ENCODE measurements around the gene ENPP6.
"Not testable (repeated sequence)": the region's sequence is repeated elsewhere in the genome, so short reads cannot be mapped to it uniquely, and the experiment has no call there.

Gene ENPP6

DNA sequence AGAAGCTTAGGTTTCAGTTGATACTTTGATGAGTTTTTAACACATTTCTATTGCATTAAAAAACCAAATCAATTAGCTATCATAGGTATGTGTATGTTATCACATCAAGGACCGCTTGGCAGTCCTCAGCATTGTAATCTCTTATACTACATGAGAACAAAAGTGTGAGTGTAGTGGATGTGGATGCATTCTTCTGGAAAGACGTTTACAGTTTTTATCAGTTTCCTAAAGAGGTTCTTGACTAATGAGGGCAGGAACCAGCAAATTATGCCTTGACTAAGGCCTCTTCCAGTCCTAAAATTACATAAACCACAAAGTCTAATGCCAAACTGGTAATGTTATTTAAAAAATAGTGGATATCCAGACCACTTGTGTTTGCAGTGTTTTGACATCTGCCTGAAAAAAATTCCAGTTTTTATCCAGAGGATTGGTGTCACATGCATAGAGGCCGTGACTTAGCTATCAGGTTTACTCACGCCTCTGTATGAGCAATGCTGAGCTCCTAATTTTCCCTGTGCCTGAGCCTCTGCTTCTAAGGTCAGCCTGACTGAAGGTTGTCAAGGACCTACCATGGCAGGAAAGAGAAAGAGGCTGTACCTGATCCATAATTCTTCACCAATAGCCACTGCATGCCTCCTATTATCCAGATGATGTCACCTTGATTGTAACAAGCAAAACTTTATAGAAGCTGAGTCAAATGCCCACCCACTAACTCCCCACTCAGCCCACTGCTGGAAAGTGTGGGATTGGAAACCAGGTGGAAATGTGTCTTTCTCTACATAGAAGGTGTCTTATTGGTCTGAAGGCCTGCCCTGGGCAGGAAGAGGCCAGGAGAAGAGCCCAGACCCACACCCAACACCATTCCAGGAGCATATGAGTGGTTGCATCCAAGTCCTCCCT lies 68.7 kb downstream of the ENPP6 start:
- DNase-seq, result no peak

DNA sequence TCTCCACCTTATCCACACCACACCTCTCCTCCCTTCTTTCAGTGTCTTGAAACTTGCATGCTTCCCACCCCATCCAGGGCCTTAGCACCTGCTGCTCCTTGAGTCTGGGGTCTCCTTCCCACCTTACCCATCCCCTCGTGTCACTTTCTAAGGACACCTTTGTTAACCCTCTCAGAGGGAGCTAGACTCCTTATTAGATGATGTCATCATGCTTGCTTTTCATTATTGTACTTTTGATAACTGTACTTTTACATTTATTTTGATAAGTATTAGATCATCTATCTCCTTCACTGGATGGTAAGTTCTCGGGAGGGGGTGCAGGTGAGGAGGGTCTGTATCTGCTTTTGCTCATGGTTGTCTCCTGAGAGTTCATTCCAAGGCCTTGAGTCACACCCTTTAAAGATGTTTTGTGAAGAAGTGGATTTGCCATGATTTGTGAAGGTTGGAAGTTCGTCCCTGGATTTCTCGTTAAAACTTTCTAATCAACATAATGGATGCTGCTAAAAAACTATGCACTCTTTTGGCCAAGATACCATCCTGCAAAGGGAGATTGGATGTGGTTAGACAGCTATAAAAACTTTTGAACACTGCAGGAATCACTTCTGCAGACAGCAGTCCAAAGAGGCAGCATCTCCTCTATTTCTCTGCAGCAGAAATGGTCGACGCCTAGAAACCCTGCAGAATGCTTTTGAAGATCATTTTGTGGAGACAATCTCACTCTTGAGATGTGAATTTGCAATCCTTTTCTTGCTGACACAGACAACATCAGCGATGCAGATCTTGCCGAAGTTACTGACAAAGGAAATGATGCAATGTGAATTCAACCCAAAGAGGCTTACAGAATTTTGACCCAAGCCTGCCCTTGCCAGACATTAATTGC lies 69.6 kb downstream of the ENPP6 start:
- no peak for DNase-seq

DNA sequence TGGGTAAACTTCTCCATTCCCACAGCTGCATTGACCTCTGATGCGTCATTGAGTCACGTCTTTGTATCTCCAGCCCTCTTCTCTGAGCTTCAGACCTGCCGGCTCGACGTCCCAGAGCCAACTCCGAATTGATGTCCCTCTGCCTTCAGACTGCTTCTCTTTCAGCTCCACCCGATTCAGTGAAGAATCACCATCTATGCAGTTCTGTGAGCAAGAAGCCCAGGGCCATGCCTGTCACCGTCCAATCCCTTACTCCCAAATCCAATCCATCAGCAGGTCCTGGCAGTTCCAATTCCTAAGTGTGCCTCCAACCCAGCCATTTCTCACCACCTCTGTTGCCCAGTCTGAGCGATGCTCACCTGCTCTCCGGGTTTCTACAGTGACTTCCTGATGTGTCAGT lies 70.7 kb downstream of the ENPP6 start:
- no peak for DNase-seq

DNA sequence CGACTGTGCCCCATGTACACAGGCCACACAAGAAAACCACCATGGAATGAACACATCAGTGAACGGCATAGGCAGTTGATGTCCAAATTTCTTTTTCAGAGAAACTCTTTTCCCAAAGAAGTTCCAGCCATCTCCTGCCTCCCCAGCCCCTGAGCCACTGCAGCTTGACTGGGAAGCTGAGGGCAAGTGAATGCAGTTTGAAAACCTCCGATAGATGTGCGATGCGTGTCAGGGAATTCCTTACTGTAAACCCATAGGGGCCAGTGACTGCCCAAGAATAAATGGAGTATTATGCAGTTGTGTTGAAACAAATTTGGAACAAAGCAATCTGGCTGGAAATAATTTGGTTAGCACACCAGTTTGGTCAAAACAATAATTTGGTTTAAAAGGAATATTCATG lies 72.1 kb downstream of the ENPP6 start:
- DNase-seq, result no peak

DNA sequence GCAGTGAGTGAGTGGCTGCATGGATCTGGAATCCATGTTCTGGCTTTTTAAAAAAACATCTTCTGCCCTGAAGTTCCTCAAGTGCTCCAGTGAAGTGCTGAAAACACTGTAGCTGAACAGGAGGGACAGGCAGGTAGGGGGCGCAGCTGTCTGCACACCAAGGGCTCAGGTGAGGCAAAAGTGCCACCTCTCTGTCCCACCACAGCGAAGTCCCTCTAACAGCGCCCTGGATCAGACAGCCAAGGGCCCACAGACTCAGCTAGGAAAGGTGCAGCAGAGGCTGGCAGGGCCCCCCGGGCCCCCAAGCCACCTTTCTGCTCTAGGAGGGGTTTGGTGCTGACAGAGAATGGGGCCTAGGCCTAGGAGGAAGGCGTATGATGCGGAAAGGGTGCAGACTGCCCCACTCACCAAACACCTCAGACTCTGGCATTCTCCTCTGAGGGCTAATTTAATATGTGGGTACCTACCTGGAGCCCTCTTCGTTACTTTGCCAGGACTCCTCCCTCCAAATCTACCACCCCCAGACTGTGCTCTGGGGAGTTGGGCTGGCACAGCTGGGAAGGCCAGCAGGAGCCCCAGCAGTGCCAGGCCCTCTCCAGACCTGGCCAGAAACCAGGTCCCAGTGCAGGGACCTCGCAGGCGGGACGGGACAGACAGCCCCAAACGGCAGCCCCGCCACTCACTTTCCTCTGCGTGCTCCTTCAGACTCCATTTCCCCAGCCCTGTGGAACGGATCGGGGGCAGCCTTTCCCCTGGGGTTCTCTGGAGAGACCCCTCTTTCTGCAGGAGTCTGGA lies 73.7 kb downstream of the ENPP6 start:
- DNase-seq, result no peak

DNA sequence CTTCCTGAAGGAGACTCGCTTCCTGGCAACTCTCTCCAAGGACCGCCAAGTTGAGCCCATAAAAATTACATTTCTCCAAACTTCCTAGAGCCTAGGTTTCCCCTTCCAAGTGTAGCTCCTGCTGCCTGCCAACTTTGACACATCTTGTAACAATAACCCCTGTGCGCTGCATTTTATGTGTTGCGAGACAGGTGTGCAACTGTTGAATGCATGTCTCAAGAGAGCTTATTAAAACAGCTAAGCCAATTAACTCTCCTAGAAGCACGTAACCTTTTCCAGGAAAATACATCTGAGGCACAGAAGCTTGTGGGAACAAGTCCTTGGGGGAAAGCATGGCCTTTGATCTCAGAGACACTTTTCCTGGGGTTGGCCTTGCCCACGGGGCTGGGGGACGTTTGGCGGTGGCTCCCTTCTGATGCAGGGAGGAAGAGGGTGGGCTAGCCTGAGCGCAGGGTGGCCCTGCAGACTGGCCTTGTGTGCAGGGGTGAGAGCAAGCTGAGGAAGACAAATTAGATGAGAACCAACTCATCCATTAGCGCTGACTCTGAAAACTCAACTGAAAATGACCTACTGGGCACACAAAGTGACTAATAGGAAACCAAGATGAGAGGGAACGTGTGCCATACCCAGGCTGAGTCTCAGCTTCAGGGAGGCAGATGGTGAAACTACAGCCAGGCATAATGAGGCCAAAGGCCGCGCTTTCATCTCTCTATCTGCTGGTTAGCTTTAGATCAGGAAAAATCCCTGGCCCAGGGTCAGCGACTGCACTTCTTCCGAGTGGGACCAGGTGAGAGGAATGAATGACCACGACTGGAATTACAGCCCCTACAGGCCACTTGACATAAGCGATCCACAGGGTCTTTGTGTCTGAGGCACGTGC lies 75.3 kb downstream of the ENPP6 start:
- no peak for DNase-seq

DNA sequence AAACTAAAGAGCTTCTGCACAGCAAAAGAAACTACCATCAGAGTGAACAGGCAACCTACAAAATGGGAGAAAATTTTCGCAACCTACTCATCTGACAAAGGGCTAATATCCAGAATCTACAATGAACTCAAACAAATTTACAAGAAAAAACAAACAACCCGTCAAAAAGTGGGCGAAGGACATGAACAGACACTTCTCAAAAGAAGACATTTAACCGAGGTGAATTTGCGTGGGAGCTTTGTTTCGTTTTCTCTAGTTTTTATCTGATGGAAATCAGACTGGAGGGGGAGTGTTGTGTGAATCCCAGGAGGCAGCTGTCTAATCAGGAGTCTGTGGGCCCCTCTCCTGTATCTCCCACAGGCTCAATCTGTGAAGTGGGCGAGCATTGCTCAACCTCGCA lies 76.8 kb downstream of the ENPP6 start:
- not testable (repeated sequence) for DNase-seq

DNA sequence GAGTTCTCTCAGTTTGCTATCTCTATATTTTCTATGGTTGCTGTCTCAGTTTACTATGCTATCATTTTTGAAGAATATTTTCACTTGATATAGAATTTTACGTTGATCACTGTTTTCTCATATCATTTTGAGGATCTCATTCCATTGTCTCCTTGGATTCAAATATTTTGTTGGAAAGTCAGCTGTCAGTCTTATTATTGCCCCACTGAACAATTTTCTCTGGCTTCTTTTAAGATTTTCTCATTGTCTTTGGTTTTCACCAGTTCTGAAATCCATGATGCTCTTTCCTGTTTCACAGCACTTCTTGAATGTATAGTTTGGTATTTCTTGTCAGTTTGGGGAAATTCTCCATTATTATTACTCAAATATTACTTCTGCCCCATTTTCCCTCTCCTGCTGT lies 81.1 kb downstream of the ENPP6 start:
- no peak for DNase-seq

DNA sequence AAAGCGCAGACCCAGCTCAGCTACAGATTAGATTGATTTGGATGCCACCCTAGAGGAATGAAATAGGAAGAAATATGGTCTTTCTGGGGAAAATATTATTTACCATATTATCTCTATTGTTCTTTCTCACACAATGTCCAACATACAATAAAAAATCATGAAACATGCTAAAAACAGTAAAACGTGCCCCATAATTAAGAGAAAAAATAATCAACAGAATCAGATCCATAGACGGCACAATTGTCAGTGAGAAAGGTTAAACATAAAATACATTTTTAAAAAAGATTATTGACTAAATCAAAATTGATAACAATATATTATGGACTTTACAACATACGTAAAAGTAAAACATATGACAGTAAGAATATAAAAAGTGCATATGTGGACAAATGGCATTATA lies 90.9 kb downstream of the ENPP6 start:
- no peak for DNase-seq

DNA sequence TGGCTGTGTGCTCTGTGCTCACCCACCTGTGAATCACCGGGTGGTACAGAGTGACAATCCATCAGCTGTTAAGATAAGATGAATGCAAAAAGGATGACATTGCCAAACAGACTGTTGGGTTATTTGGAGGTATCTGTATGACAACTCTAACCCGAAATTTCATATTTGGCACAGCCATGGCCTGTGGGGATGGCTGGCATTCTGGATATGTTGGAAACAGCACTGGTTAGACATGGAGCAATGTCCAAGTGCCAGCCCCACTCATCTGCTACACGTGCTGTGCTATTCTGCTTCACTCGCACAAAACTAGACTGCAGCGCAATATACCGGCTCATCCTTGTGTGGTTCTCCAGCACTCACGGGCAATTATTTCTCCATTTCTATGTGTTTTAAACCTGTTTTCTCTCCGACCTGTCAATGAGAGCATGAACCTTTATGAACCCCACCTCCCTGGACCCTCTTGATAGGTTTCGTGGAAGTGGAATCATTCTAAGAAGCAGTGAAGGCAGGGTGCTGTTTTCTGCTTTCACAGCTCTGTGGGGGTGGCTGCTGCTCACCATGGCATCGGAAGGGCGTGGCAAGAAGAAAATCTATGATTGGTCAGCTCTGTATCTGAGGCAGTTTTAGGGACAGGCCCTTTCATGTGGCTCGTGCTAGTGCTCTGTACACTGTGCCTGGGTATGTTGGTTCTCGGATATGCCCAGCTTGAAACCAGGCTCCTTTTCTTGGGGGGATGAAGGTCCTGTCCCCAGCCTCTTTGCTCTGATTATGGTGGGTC lies 94.9 kb downstream of the ENPP6 start:
- DNase-seq, result no peak

DNA sequence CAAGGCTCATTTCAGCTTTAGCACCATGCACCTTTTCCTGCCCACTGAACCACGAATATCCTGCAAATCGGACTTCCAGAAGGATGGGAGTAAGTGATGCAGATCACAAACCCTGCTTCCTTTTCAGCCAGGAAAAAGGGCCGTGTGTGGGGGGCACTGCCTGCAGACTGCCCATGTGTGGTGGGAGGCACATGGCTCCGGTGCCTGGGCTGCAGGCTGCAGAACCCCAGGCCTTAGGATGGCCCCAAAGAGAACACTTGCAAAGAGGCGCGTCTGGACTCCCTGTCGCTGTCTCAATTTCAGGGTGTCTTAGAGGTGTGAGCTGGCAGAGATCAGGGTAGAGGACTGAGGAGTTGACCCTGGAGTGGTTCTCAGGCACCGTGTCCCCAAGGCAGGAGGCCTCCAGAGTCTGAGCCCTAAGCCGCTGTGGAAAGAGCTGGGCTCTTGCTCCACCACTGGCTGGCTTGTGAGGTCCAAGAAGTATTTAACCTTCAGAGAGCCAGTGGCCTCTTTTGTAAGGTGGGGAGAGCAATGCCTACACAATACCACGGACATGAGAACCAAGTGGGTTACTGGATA lies 97.0 kb downstream of the ENPP6 start:
- DNase-seq, result no peak

DNA sequence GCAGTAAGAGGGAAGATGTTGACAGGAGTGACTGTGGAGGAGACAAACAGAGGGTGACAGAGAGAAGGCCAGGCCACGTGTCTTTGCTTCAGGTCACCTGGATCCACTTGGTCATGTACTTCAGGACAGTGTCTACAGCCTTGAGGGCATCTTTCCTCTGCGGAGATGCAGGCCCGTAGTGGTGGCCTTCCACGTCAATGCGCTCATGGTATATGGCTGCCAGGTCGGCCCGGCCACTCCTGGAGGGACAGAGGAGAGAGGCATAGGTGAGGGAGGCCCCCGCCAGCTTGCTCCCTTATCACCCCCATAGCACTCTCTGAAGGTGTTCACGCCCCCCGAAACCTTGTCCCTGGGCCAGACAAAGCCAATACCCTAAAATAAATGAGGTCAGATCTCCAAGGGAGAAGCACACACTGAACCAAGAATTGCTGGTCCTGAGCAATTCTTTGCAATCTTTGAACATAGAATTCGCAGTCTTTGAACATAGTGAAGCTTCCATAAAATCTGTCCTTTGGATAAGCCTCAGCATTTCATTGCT lies 99.9 kb downstream of the ENPP6 start:
- DNase-seq, result no peak

DNA sequence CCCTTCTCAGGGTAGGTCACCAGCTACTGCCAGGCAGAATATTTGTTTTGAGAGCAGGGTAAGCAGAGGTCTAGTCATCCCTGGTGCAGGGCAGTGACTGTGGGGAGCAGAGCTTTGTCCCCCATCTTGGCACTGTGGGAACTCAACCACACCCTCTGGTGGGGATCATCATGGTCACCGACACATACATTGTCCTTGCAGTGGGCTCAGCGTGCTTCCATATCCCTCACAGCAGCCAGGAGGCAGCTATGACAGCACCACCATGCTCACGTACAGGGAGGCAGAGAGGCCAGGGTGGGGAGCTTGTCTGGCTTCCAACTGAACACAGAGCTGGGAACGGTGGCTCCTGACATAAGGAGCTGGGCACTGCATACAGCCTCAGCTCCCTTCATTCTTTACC lies 102.3 kb downstream of the ENPP6 start:
- DNase-seq, result no peak

DNA sequence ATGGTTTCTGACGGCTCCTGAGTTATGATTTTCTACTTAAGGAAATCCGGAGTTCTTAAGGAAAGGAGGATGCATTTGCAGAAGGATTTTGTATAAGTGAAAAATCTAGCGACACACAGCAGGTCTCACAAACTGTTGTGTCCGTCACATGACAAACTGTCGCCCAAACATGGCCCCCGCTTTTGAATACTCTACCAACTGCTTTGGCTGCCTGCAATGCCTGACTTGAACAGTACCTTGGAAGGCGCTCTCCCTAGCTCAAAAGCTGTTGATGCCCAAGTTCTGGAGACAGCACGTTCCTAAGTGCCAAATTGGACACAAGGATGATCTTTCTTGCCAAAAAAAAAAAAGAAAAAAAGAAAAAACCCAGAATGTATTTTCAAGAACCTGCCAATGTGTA lies 103.2 kb downstream of the ENPP6 start:
- no peak for DNase-seq

DNA sequence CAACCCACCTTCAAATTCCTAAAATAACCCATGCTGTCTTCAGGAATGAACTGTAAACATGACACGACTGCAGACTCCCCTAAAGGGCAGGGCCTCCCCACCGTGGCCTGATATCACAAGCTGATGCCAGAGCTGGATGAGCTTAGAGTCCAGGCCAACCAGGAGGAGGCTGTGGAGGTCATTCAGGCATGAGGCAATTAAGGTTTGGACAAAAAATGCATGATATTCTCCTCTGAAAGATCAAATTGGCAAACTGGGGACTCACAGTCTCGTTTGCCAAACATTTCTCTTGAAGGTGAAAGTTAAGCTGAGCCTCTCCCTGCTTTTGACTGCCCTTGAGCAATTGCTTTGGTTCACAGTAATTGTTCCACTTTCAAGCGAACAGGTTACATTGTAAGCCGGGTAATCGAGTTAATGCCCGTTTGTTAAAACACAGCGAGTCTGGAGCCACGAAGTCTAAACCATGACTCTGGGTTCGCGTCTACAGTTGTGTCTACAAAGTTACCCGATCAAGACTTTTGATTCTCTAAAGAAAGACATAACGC lies 105.6 kb downstream of the ENPP6 start:
- no peak for DNase-seq

DNA sequence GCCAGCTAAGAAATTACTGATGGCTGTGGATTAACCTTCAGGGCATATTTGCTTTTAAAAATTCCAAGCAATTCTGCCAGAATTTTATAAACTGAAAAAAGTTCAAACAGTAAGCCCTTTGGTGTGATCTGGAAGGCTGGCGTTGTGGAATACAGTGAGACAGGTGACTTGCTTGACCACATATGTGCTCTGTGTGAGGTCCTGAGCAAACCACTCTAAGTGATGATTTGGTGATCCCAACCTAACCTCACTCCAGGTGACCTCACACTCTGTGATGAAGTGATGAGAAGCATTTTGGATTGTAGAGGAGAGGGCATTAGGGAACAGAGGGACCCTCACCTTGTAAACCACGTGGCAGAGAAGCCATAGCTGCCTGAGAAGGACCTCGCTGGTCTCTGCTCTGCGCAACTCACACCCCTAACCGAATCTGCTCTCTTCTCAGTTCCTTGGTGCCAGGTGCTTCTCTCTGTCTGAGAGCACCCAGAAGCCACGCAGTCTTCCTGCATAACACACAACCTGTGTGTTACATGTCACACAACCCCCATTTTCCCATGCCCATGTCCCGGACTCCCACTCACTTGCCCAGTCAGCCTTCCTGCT lies 106.3 kb downstream of the ENPP6 start:
- no peak for DNase-seq

DNA sequence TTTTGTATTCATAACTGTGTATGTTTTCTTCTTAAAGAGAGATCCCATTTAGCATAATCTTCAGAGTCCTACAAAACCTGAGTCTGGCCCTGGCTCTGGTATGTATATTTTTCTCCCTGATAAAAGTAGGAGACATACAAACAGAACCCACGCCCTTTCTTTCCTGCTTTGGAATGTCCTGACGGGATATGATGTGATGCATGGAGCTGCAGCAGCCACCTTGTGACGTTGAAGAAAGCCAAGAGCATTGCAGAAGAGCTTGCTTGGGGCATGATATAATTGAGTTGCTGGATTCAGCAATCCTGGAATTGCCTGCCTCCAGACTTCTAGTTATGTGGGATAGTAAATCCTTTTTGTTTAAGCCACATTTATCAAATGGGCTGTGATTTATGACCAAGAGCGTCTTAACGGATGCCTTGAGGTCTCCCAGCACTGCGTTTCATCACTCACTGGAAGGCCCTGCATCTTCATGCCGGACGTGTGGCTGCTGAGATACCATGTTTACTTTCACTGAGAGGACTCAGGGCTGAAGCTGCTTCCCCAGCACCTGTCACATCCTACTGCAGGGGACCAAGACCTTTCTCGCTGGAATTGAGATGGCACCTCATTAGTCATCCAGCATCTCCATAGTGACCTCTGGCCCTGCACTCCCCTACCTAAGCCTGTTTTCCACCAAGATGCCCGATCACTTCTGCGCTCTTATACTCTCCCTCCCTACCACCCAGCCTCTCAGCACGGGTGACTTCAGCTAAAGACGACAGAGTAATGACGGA lies 107.0 kb downstream of the ENPP6 start:
- DNase-seq, result no peak

DNA sequence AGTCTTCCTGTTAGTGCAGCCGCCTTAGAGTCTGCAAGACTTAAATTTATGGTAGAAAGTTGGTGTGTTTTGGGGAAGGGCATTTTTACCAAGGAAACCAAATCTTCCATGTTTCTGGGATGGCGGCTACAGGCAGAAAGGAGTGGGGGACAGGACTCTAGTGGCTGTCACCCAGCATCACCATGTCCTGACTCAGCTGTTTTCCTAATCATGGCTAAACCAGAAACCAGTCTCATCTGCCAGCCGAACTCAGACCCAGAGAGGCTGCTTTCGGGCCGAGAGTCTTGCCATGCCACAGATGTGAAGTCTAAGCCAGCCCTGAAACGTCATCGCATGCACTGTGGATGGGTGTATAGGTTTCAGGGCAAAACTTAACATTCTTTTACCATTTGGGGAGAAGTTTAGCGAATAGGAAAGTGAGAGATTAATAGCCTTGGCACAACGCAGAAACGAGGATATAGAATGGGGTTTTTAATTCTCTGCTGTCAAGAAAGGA lies 109.6 kb downstream of the ENPP6 start:
- DNase-seq, result no peak

Measured in right kidney (tissue), 1 donor.